ENCODE results near the gene PVR.

- no peak for TF ChIP-seq ZNF548 (tag by site-specific recombination; IDR thresholded peaks at IDR 0.05)
- TF ChIP-seq, protein P1, sequence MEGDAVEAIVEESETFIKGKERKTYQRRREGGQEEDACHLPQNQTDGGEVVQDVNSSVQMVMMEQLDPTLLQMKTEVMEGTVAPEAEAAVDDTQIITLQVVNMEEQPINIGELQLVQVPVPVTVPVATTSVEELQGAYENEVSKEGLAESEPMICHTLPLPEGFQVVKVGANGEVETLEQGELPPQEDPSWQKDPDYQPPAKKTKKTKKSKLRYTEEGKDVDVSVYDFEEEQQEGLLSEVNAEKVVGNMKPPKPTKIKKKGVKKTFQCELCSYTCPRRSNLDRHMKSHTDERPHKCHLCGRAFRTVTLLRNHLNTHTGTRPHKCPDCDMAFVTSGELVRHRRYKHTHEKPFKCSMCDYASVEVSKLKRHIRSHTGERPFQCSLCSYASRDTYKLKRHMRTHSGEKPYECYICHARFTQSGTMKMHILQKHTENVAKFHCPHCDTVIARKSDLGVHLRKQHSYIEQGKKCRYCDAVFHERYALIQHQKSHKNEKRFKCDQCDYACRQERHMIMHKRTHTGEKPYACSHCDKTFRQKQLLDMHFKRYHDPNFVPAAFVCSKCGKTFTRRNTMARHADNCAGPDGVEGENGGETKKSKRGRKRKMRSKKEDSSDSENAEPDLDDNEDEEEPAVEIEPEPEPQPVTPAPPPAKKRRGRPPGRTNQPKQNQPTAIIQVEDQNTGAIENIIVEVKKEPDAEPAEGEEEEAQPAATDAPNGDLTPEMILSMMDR (tag by site-specific recombination; IDR thresholded peaks at IDR 0.05), result no peak
- TF ChIP-seq ZIC2 (tag by site-specific recombination; IDR thresholded peaks at IDR 0.05), result no peak
- TF ChIP-seq ZNF416 (tag by site-specific recombination; IDR thresholded peaks at IDR 0.05), result no peak
- TF ChIP-seq KLF1 (tag by site-specific recombination; IDR thresholded peaks at IDR 0.05), result no peak
- TF ChIP-seq, protein P2, sequence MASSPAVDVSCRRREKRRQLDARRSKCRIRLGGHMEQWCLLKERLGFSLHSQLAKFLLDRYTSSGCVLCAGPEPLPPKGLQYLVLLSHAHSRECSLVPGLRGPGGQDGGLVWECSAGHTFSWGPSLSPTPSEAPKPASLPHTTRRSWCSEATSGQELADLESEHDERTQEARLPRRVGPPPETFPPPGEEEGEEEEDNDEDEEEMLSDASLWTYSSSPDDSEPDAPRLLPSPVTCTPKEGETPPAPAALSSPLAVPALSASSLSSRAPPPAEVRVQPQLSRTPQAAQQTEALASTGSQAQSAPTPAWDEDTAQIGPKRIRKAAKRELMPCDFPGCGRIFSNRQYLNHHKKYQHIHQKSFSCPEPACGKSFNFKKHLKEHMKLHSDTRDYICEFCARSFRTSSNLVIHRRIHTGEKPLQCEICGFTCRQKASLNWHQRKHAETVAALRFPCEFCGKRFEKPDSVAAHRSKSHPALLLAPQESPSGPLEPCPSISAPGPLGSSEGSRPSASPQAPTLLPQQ (tag by site-specific recombination; IDR thresholded peaks at IDR 0.05), result no peak
- TF ChIP-seq, protein P3, sequence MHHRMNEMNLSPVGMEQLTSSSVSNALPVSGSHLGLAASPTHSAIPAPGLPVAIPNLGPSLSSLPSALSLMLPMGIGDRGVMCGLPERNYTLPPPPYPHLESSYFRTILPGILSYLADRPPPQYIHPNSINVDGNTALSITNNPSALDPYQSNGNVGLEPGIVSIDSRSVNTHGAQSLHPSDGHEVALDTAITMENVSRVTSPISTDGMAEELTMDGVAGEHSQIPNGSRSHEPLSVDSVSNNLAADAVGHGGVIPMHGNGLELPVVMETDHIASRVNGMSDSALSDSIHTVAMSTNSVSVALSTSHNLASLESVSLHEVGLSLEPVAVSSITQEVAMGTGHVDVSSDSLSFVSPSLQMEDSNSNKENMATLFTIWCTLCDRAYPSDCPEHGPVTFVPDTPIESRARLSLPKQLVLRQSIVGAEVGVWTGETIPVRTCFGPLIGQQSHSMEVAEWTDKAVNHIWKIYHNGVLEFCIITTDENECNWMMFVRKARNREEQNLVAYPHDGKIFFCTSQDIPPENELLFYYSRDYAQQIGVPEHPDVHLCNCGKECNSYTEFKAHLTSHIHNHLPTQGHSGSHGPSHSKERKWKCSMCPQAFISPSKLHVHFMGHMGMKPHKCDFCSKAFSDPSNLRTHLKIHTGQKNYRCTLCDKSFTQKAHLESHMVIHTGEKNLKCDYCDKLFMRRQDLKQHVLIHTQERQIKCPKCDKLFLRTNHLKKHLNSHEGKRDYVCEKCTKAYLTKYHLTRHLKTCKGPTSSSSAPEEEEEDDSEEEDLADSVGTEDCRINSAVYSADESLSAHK (tag by site-specific recombination; IDR thresholded peaks at IDR 0.05), result no peak
- TF ChIP-seq GLIS2 (tag by site-specific recombination; IDR thresholded peaks at IDR 0.05), result no peak
- TF ChIP-seq ZNF621 (tag by site-specific recombination; IDR thresholded peaks at IDR 0.05), result no peak
- TF ChIP-seq, protein P4, sequence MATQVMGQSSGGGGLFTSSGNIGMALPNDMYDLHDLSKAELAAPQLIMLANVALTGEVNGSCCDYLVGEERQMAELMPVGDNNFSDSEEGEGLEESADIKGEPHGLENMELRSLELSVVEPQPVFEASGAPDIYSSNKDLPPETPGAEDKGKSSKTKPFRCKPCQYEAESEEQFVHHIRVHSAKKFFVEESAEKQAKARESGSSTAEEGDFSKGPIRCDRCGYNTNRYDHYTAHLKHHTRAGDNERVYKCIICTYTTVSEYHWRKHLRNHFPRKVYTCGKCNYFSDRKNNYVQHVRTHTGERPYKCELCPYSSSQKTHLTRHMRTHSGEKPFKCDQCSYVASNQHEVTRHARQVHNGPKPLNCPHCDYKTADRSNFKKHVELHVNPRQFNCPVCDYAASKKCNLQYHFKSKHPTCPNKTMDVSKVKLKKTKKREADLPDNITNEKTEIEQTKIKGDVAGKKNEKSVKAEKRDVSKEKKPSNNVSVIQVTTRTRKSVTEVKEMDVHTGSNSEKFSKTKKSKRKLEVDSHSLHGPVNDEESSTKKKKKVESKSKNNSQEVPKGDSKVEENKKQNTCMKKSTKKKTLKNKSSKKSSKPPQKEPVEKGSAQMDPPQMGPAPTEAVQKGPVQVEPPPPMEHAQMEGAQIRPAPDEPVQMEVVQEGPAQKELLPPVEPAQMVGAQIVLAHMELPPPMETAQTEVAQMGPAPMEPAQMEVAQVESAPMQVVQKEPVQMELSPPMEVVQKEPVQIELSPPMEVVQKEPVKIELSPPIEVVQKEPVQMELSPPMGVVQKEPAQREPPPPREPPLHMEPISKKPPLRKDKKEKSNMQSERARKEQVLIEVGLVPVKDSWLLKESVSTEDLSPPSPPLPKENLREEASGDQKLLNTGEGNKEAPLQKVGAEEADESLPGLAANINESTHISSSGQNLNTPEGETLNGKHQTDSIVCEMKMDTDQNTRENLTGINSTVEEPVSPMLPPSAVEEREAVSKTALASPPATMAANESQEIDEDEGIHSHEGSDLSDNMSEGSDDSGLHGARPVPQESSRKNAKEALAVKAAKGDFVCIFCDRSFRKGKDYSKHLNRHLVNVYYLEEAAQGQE (tag by site-specific recombination; IDR thresholded peaks at IDR 0.05), result 0 out of 2 replicates have a peak, but pooled peaks have one; percentile 21
- no peak for TF ChIP-seq SCRT2 (tag by site-specific recombination; IDR thresholded peaks at IDR 0.05)
- TF ChIP-seq, protein P5, sequence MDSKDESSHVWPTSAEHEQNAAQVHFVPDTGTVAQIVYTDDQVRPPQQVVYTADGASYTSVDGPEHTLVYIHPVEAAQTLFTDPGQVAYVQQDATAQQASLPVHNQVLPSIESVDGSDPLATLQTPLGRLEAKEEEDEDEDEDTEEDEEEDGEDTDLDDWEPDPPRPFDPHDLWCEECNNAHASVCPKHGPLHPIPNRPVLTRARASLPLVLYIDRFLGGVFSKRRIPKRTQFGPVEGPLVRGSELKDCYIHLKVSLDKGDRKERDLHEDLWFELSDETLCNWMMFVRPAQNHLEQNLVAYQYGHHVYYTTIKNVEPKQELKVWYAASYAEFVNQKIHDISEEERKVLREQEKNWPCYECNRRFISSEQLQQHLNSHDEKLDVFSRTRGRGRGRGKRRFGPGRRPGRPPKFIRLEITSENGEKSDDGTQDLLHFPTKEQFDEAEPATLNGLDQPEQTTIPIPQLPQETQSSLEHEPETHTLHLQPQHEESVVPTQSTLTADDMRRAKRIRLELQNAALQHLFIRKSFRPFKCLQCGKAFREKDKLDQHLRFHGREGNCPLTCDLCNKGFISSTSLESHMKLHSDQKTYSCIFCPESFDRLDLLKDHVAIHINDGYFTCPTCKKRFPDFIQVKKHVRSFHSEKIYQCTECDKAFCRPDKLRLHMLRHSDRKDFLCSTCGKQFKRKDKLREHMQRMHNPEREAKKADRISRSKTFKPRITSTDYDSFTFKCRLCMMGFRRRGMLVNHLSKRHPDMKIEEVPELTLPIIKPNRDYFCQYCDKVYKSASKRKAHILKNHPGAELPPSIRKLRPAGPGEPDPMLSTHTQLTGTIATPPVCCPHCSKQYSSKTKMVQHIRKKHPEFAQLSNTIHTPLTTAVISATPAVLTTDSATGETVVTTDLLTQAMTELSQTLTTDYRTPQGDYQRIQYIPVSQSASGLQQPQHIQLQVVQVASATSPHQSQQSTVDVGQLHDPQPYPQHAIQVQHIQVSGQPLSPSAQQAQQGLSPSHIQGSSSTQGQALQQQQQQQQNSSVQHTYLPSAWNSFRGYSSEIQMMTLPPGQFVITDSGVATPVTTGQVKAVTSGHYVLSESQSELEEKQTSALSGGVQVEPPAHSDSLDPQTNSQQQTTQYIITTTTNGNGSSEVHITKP (tag by site-specific recombination; IDR thresholded peaks at IDR 0.05), result no peak
- TF ChIP-seq ZNF274 (IDR thresholded peaks at IDR 0.05; ENCODE audit: low read length), result no peak
- TF ChIP-seq ZNF274 (tag by site-specific recombination; IDR thresholded peaks at IDR 0.05; ENCODE audit: borderline replicate concordance), result no peak
Observed at GRCh38 chr19:44640518-44640917, 3.2 kb upstream of the PVR start.

Measured in HEK293 (cell line).